Measurements from ENCODE around the gene SOX8. TPM values are rescaled to one million over a fixed set of nuclear protein-coding genes. Genes with fewer than 3 reads are reported as not detected.

Gene SOX8
- polyA plus RNA-seq, 1 donor from 2014 or later, result 3.9 TPM

DNA sequence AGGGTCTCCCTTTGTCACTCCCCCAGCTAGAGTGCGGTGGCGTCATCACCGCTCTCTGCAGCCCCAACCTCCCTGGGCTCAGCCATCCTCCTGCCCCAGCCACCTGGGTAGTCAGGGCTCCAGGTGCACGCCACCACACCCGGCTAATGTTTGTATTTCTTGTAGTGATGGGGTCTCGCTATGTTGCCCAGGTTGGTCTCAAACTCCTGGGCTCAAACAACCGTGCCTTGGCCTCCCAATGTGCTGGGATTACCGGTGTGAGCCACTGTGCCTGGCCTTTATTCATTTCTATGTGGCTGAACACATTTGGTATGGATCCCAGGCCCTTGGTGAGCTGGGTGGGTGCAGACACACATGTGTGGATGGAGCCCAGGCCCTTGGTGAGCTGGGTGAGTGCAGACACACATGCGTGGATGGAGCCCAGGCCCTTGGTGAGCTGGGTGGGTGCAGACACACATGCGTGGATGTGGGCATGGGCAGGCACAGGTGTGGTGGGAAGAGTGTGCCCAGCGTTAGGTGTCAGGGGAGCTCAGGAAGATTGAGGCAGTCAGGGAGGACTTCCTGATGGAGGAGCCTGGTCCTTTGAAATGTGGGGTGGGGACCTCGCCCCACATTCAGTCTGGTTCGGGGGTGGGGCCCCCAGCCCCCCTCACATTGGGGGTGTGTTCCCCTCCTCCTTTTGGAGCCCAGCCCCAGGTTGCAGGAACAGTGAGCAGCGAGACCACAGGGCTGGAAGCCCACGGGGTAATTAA is 37.1 kb downstream of the SOX8 start:
- Histone ChIP-seq H3K79me2 (replicated peaks; ENCODE audit: insufficient read depth, low read length) (no peaks in the 10 kb centered on the region), H3K9me2 (ENCODE audit: insufficient read depth, low read length) (no peaks in the 10 kb centered on the region), H3K36me3 (ENCODE audit: insufficient read depth, low read length) (no peaks in the 10 kb centered on the region), H3K9ac (ENCODE audit: low read length) (no peak overlapping the region), H3K27me3 (ENCODE audit: insufficient read depth, low read depth, low read length) (no peaks in the 10 kb centered on the region), H3K27ac (ENCODE audit: low read length) (no peak overlapping the region), H3K9me3 (ENCODE audit: low read length) (no peaks in the 10 kb centered on the region), H2AFZ (ENCODE audit: low read depth, low read length) (no peak overlapping the region), H3F3A (ENCODE audit: insufficient read depth, low read length, poor library complexity, severe bottlenecking) (no peaks in the 10 kb centered on the region), H3K4me2 (ENCODE audit: low read length) (no peak overlapping the region), H4K20me1 (ENCODE audit: insufficient read depth) (no peaks in the 10 kb centered on the region), H3K4me3 (ENCODE audit: low read length) (no peak overlapping the region)
- no peak for TF ChIP-seq EZH2 (IDR thresholded peaks at IDR 0.05; ENCODE audit: borderline replicate concordance, insufficient read depth, low read length, poor library complexity, severe bottlenecking)
- no peak for TF ChIP-seq REST (IDR thresholded peaks at IDR 0.05; ENCODE audit: borderline replicate concordance)
- TF ChIP-seq POLR2AphosphoS5 (IDR thresholded peaks at IDR 0.05), result no peak
- TF ChIP-seq EP300 (conservative IDR thresholded peaks at IDR 0.05; ENCODE audit: poor library complexity, severe bottlenecking), result no peak
- TF ChIP-seq SMC3 (conservative IDR thresholded peaks at IDR 0.05; ENCODE audit: poor library complexity), result no peak
- TF ChIP-seq RAD21 (conservative IDR thresholded peaks at IDR 0.05), result no peak
- no peak for TF ChIP-seq CTCF (IDR thresholded peaks at IDR 0.05; ENCODE audit: poor library complexity, severe bottlenecking)
- TF ChIP-seq TAF1 (IDR thresholded peaks at IDR 0.05; ENCODE audit: low read depth), result no peak
- TF ChIP-seq MXI1 (conservative IDR thresholded peaks at IDR 0.05; ENCODE audit: poor library complexity, severe bottlenecking), result no peak

DNA sequence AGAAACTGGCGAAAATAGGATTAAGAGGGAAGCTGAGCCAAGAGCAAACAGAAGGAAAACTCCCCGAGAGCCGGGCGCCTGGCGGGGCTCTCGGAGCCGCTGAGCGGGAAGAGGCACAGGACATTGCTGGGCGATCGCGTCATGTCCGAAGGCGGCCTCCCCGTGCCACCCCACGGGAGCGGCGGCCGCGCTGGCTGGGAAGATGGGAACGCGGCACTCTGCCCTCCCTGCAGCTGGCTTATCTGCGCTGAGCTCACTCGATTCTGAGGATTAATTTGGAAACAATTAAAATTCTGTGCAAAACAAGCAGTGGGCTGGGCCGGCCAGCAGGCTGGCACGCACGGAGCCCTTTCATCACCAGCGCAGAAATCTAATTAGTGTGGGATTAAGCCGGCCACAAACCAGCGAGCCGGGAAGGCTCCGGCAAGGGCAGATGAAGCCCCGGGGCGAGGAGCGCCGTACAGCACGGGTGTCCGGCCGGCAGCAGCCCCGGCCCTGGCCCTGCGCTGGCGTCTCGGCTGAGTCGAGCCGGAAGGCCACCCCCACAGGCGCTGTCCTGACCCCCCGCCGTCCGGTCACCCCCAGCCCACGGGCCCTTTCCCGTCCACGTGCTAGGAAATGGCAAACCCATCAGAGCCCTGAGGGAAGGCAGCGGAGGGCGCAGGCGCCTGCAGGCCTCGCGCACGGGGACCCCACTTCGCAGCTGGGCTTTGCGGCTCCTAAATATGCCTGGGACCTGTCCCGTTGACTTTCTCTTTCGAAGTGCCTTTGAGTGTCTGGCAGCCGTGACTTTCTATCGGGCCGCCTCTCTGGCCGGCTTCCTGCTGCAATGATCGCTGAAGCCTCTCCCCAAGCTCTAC is 37.9 kb downstream of the SOX8 start:
- Histone ChIP-seq H3K9me3 (ENCODE audit: low read length) (no peaks in the 10 kb centered on the region), H3K4me3 (ENCODE audit: low read length) (no peak overlapping the region), H3K27me3 (ENCODE audit: insufficient read depth, low read depth, low read length) (no peaks in the 10 kb centered on the region), H4K20me1 (ENCODE audit: insufficient read depth) (no peaks in the 10 kb centered on the region), H3K36me3 (ENCODE audit: insufficient read depth, low read length) (no peaks in the 10 kb centered on the region), H3K9me2 (ENCODE audit: insufficient read depth, low read length) (no peaks in the 10 kb centered on the region), H3K4me2 (ENCODE audit: low read length) (no peak overlapping the region), H3K9ac (ENCODE audit: low read length) (no peak overlapping the region), H3F3A (ENCODE audit: insufficient read depth, low read length, poor library complexity, severe bottlenecking) (no peaks in the 10 kb centered on the region), H3K79me2 (replicated peaks; ENCODE audit: insufficient read depth, low read length) (no peaks in the 10 kb centered on the region), H3K27ac (ENCODE audit: low read length) (no peak overlapping the region), H2AFZ (ENCODE audit: low read depth, low read length) (no peak overlapping the region)
- TF ChIP-seq REST (IDR thresholded peaks at IDR 0.05; ENCODE audit: borderline replicate concordance), result no peak
- no peak for TF ChIP-seq RAD21 (conservative IDR thresholded peaks at IDR 0.05)
- no peak for TF ChIP-seq MXI1 (conservative IDR thresholded peaks at IDR 0.05; ENCODE audit: poor library complexity, severe bottlenecking)
- no peak for TF ChIP-seq EZH2 (IDR thresholded peaks at IDR 0.05; ENCODE audit: borderline replicate concordance, insufficient read depth, low read length, poor library complexity, severe bottlenecking)
- no peak for TF ChIP-seq CTCF (IDR thresholded peaks at IDR 0.05; ENCODE audit: poor library complexity, severe bottlenecking)
- no peak for TF ChIP-seq POLR2AphosphoS5 (IDR thresholded peaks at IDR 0.05)
- no peak for TF ChIP-seq TAF1 (IDR thresholded peaks at IDR 0.05; ENCODE audit: low read depth)
- no peak for TF ChIP-seq EP300 (conservative IDR thresholded peaks at IDR 0.05; ENCODE audit: poor library complexity, severe bottlenecking)
- TF ChIP-seq SMC3 (conservative IDR thresholded peaks at IDR 0.05; ENCODE audit: poor library complexity), result no peak

Data from neural cell (in vitro differentiated cells).